ENCODE measurements around the gene LPCAT3. TPM values are rescaled to one million over a fixed set of nuclear protein-coding genes. Genes with fewer than 3 reads are reported as not detected.
A peak's percentile ranks its signal among the peaks of the same experiment; 100 is the strongest.

The LPCAT3 gene
- total RNA-seq, 2 donors from 2014 or later: 33.6 to 86.7 TPM

GRCh38 chr12:6948873-6949594 is 69.2 kb downstream of the LPCAT3 start:
- no peak overlapping the region for H3K4me3 Mint-ChIP-seq
- no peaks in the 10 kb centered on the region for H3K27me3 ChIP-seq (ENCODE audit: control insufficient read depth, insufficient read depth, low read length, poor library complexity, severe bottlenecking)
- no peak overlapping the region for H3K27ac Mint-ChIP-seq
- no peaks in the 10 kb centered on the region for H3K27me3 Mint-ChIP-seq (ENCODE audit: insufficient read depth)
- H3K9ac ChIP-seq (ENCODE audit: extremely low read depth, low read length, poor library complexity, severe bottlenecking): no peak overlapping the region
- H3K36me3 ChIP-seq (ENCODE audit: control insufficient read depth, insufficient read depth, low read length): no peaks in the 10 kb centered on the region
- peaks cover 26% of the 10 kb centered on the region for H3K4me1 Mint-ChIP-seq
- H3K4me1 ChIP-seq (ENCODE audit: control insufficient read depth, insufficient read depth, low read length): peaks cover 7% of the 10 kb centered on the region
- no peak for DNase-seq
- no peak overlapping the region for H3K27ac ChIP-seq (ENCODE audit: low read depth, low read length)
- peak; percentile 44 for TF ChIP-seq CTCF (conservative IDR thresholded peaks at IDR 0.05)
- H3K4me3 ChIP-seq (ENCODE audit: low read length): no peak overlapping the region
- H3K9me3 Mint-ChIP-seq: no peaks in the 10 kb centered on the region
- WGBS, 2 experiments (ENCODE audit: insufficient coverage in 1 of 2, insufficient read length in 1 of 2): 90 to 93% methylated on average over 8 to 15 of the region's 15 CpGs
- H3K36me3 Mint-ChIP-seq (ENCODE audit: low read depth): peaks cover 6% of the 10 kb centered on the region
- no peaks in the 10 kb centered on the region for H3K9me3 ChIP-seq (ENCODE audit: control insufficient read depth, low read length)

GRCh38 chr12:6947615-6948014 is 70.7 kb downstream of the LPCAT3 start:
- H3K36me3 ChIP-seq (ENCODE audit: control insufficient read depth, insufficient read depth, low read length): peaks cover under 1% of the 10 kb centered on the region
- Mint-ChIP-seq H3K36me3 (ENCODE audit: low read depth) (peaks cover 5% of the 10 kb centered on the region), H3K27ac (peak overlapping the region; percentile 54), H3K4me1 (peaks cover 38% of the 10 kb centered on the region), H3K4me3 (peak overlapping the region; percentile 6), H3K9me3 (no peaks in the 10 kb centered on the region), H3K27me3 (ENCODE audit: insufficient read depth) (no peaks in the 10 kb centered on the region)
- no peak overlapping the region for H3K4me3 ChIP-seq (ENCODE audit: low read length)
- no peak for DNase-seq
- H3K9me3 ChIP-seq (ENCODE audit: control insufficient read depth, low read length): no peaks in the 10 kb centered on the region
- TF ChIP-seq CTCF (conservative IDR thresholded peaks at IDR 0.05): no peak
- 92 to 94% methylated on average over 6 to 8 of the region's 8 CpGs for WGBS, 2 experiments (ENCODE audit: insufficient coverage in 1 of 2, insufficient read length in 1 of 2)
- peaks cover 7% of the 10 kb centered on the region for H3K4me1 ChIP-seq (ENCODE audit: control insufficient read depth, insufficient read depth, low read length)
- H3K9ac ChIP-seq (ENCODE audit: extremely low read depth, low read length, poor library complexity, severe bottlenecking): no peak overlapping the region
- H3K27ac ChIP-seq (ENCODE audit: low read depth, low read length): no peak overlapping the region
- no peaks in the 10 kb centered on the region for H3K27me3 ChIP-seq (ENCODE audit: control insufficient read depth, insufficient read depth, low read length, poor library complexity, severe bottlenecking)

DNA sequence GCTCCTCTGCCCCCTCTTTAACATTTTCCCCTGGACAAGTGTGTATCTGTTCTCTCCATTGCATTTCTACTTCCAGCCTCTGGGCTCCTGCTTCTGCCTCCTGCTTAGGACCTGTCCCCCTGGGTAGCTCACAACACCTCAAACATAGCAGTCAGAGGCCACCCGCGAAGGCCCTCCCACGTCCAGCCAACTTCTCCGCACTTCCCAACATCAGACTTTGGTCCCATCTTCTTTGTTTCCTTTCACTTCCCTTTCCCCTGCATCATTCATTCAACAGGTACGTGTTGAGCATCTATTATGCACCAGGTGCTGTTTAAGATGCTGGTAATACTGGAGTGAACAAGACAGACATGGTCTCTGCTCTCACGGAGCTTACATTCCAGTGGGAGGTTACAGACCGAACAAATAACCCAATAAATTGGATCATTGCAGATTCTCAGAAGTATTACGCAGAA is 71.3 kb downstream of the LPCAT3 start:
- Histone ChIP-seq H3K4me1 (ENCODE audit: control insufficient read depth, insufficient read depth, low read length) (peaks cover 7% of the 10 kb centered on the region), H3K9me3 (ENCODE audit: control insufficient read depth, low read length) (no peaks in the 10 kb centered on the region), H3K4me3 (ENCODE audit: low read length) (peak overlapping the region; percentile 89), H3K36me3 (ENCODE audit: control insufficient read depth, insufficient read depth, low read length) (peaks cover 5% of the 10 kb centered on the region), H3K9ac (ENCODE audit: extremely low read depth, low read length, poor library complexity, severe bottlenecking) (peak overlapping the region; percentile 52), H3K27ac (ENCODE audit: low read depth, low read length) (no peak overlapping the region), H3K27me3 (ENCODE audit: control insufficient read depth, insufficient read depth, low read length, poor library complexity, severe bottlenecking) (no peaks in the 10 kb centered on the region)
- WGBS, 2 experiments (ENCODE audit: insufficient coverage in 1 of 2, insufficient read length in 1 of 2): 61 to 72% methylated on average over 6 to 8 of the region's 8 CpGs
- TF ChIP-seq CTCF (conservative IDR thresholded peaks at IDR 0.05): peak; percentile 14
- Mint-ChIP-seq H3K4me3 (peak overlapping the region; percentile 84), H3K4me1 (peaks cover 43% of the 10 kb centered on the region), H3K27me3 (ENCODE audit: insufficient read depth) (no peaks in the 10 kb centered on the region), H3K9me3 (no peaks in the 10 kb centered on the region), H3K36me3 (ENCODE audit: low read depth) (peaks cover 7% of the 10 kb centered on the region), H3K27ac (peak overlapping the region; percentile 100)
- no peak for DNase-seq

Measured in endodermal cell (in vitro differentiated cells).